SIG-M5 (cell line): ENCODE measurements around the gene PCDH10.

Source experiments
- DNase-seq: peaks from one replicate; lab custom pipeline; 2025; lab: John Stamatoyannopoulos, UW

The PCDH10 gene

GRCh38 chr4:133148690-133149363, at the start of gene PCDH10:
TSS of gene PCDH10 (plus strand) at chr4:133149294. CDS start at chr4:133150141, 847 bp downstream.
- no peak for DNase-seq

GRCh38 chr4:133102043-133102442, 47.1 kb upstream of the PCDH10 start:
- no peak for DNase-seq

GRCh38 chr4:133102612-133103409, 46.3 kb upstream of the PCDH10 start:
- no peak for DNase-seq

GRCh38 chr4:133112641-133113040, 36.5 kb upstream of the PCDH10 start:
- no peak for DNase-seq

GRCh38 chr4:133124746-133125145, 24.3 kb upstream of the PCDH10 start:
- DNase-seq, result no peak

- DNase-seq, result no peak
These were observed 21.6 kb upstream of the PCDH10 start for GRCh38 chr4:133127500-133127899.

- DNase-seq, result no peak
These were observed 19.9 kb upstream of the PCDH10 start for GRCh38 chr4:133129237-133129636.

- DNase-seq, result no peak
These were observed 18.9 kb upstream of the PCDH10 start for GRCh38 chr4:133130171-133130570.

- no peak for DNase-seq
These were observed 17.1 kb upstream of the PCDH10 start for GRCh38 chr4:133131829-133132460.

- DNase-seq, result no peak
These were observed 12.3 kb upstream of the PCDH10 start for GRCh38 chr4:133136833-133137232.

GRCh38 chr4:133137571-133137970, 11.5 kb upstream of the PCDH10 start:
- no peak for DNase-seq

GRCh38 chr4:133143775-133144430, 5.2 kb upstream of the PCDH10 start:
- no peak for DNase-seq

- no peak for DNase-seq
These were observed 3.9 kb upstream of the PCDH10 start for GRCh38 chr4:133145241-133145640.

GRCh38 chr4:133145758-133146573, 3.1 kb upstream of the PCDH10 start:
- DNase-seq, result no peak

- DNase-seq, result no peak
These were observed 2.4 kb upstream of the PCDH10 start for GRCh38 chr4:133146574-133147241.

- no peak for DNase-seq
These were observed 1.7 kb upstream of the PCDH10 start for GRCh38 chr4:133147286-133147821.

- DNase-seq, result no peak
These were observed 989 bp upstream of the PCDH10 start for GRCh38 chr4:133147921-133148689.

- no peak for DNase-seq
These were observed 236 bp downstream of the PCDH10 start for GRCh38 chr4:133149364-133149695.

GRCh38 chr4:133149932-133150471, 908 bp downstream of the PCDH10 start:
- no peak for DNase-seq
